Inflammatory macrophage (primary cell): ENCODE results near the gene RBBP4.
A peak's percentile ranks its signal among the peaks of the same experiment; 100 is the strongest.

Source experiments
- DNase-seq, 2 donors: peaks; one replicate each; pipeline ENCODE4 v3.0.0-alpha.2; 2020 to 2022

The RBBP4 gene

GRCh38 chr1:32724678-32725614 is 73.9 kb downstream of the RBBP4 start:
- DNase-seq: peak; percentile 30 to 64

GRCh38 chr1:32725615-32725982 is 74.6 kb downstream of the RBBP4 start:
- peak; percentile 50 to 77 for DNase-seq

- no peak for DNase-seq
Observed at GRCh38 chr1:32727876-32728275, 76.9 kb downstream of the RBBP4 start.

DNA sequence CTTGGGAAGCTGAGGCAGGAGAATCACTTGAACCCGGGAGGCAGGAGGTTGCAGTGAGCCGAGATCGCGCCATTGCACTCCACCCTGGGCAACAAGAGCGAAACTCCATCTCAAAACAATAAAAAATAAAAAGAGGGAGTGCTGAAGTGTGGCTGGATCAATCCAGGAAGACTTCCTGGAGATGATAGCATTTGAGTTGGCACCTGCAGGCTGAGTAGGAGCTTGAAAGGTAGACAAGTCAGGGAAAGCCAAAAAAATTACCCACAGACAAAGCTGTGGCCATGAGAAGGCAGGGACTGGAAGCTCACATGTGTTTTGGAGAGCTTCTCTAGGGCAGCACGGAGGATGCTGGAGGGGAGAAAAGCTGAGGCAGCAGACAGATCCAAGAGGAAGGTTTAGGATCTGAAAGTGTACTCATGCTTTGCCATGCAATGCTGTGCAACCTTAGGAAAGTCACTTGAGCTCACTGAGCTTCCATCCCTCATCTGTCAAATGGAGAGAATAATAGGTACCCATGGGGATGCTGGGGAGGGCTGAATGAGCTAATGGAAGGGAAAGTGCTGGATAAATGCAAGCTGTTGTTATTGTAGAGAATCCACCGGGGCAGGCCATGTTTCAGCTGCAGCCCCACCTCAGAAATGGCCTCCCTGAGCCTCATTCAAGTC is 77.5 kb downstream of the RBBP4 start:
- no peak for DNase-seq

GRCh38 chr1:32729254-32730046 is 78.4 kb downstream of the RBBP4 start:
- DNase-seq: no peak

- peak; percentile 8 to 64 for DNase-seq
Observed at GRCh38 chr1:32733582-32734321, 82.7 kb downstream of the RBBP4 start.
